Activated CD4-positive, alpha-beta memory T cell treated with anti-CD3 and anti-CD28 coated beads for 36 hours (primary cell): ENCODE results near the gene TTC28. TPM values are rescaled to one million over a fixed set of nuclear protein-coding genes. Genes with fewer than 3 reads are reported as not detected.

ENCODE experiments used
- CTCF ChIA-PET: fragments of 350-600 bp; sonication (Branson Sonifier 250); formaldehyde crosslinking; loops from one replicate; lab custom pipeline; 2021; ENCODE audit warnings: antibody characterized with exemption, inconsistent platforms; lab: Charles Lee
- POLR2A ChIA-PET: fragments of 350-600 bp; sonication (Branson Sonifier 250); formaldehyde crosslinking; loops from one replicate; lab custom pipeline; 2021; ENCODE audit warnings: antibody characterized with exemption; lab: Charles Lee
- DNase-seq: peaks from one replicate; pipeline ENCODE4 v3.0.0-alpha.2; 2020
- H3K27ac Mint-ChIP-seq: one replicate; pipeline ENCODE4 v1.8.0; 2021; ENCODE audit warnings: mixed read lengths
- H3K27me3 Mint-ChIP-seq: one replicate; pipeline ENCODE4 v1.8.0; 2021; ENCODE audit warnings: mixed read lengths
- H3K36me3 Mint-ChIP-seq: one replicate; pipeline ENCODE4 v1.8.0; 2021; ENCODE audit warnings: mixed read lengths
- H3K4me1 Mint-ChIP-seq: one replicate; pipeline ENCODE4 v1.8.0; 2021; ENCODE audit warnings: low read depth, mixed read lengths
- H3K4me3 Mint-ChIP-seq: one replicate; pipeline ENCODE4 v1.8.0; 2021; ENCODE audit warnings: mild to moderate bottlenecking, mixed read lengths
- H3K9me3 Mint-ChIP-seq: one replicate; pipeline ENCODE4 v1.8.0; 2021; ENCODE audit warnings: mixed read lengths
- intact Hi-C: fragments of 100-400 bp; cut with micrococcal nuclease; formaldehyde crosslinking; loops from one replicate; pipeline ENCODE4 v1.15.1; 2023
- total RNA-seq, 2 experiments: library from RNA; stranded (reverse); gene quantifications; one replicate each; pipeline ENCODE4 v1.2.3, GENCODE V29; 2021

The TTC28 gene
- total RNA-seq, 2 experiments from 2014 or later = 0.59 to 0.80 TPM

DNA sequence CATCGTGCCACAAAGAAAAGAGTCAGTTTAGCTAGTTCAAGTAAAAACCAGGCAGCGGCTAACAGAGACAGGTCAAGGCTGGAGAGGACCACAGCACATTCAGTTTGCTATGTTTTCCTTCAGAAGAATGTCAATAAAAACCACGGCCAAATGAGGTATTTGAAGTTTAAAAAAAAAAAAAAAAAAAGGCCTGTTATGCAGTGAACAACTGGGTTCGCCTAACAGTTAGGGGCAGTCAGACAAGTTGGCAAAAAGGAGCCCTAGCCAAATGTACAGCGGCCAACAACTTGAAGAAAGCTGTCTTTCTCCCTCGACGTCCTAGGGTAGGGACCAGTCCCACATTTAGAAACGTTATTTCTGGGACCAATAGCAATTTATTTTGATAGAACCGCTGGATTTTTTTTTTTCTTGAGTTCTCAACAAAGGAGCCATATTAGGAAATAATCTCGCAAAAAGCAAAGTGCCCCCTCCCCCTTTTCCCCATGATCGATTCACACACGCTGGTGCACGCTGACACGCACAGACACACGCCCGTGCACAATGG lies 237.8 kb downstream of the TTC28 start:
- H3K27ac Mint-ChIP-seq = no peak overlapping the region
- H3K4me1 Mint-ChIP-seq = peaks cover 12% of the 10 kb centered on the region
- H3K27me3 Mint-ChIP-seq = peaks cover 27% of the 10 kb centered on the region
- DNase-seq = no peak
- H3K4me3 Mint-ChIP-seq = peak overlapping the region; percentile 27
- intact Hi-C loops = loop anchor here (5.0 kb wide), 2 partner anchors 69 to 559 kb away; no protein-coding TSS in a partner anchor
- ChIA-PET POLR2A (no interaction called here), CTCF (interaction anchor here (0.7 to 2.5 kb wide), 10 partner anchors 8 to 422 kb away, joined by 3 to 16 read pairs (median 4); no protein-coding TSS in a partner anchor)
- H3K36me3 Mint-ChIP-seq = no peaks in the 10 kb centered on the region
- H3K9me3 Mint-ChIP-seq = no peaks in the 10 kb centered on the region

DNA sequence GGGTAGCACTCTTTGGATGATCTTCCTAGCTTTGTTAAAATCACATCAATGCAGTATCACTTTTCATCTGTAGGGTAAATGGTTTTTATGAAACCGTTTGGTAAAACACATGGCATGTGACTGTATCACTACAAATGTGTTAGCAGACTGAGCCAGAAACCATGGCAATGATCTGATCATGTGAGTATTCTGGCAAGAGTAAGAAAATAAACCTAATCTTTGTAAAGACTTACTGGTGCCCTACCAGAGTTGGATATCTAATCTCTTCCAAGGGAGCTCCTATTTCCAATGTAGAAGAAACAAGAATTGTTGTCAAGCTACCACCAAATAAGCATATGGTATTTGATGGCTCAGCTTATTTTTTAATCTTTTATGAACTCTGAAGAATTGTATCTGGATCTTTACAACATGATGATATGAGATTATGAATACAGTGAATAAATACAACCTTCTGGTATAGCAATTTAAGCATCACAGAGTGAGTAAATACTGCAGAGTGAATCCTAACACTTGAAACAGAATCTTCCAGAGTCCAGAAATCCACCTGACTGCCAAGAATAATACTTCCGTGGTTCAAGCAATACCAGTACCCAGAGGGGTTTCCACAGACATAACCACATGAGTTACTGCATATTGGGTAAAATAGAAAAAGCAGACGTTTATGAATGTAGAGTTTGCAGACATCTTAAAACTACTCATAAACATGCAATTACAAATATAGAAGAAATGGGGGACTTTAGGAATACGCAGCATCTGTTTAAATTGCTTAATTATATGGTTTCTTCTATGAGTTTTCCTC lies 238.8 kb downstream of the TTC28 start:
- CTCF ChIA-PET = interaction anchor here (0.8 to 2.9 kb wide), 5 partner anchors 12 to 421 kb away, joined by 3 to 16 read pairs (median 4); no protein-coding TSS in a partner anchor
- POLR2A ChIA-PET = no interaction called here
- no peak for DNase-seq
- no peak overlapping the region for H3K4me3 Mint-ChIP-seq
- H3K36me3 Mint-ChIP-seq = no peaks in the 10 kb centered on the region
- H3K27ac Mint-ChIP-seq = peak overlapping the region; percentile 34
- H3K4me1 Mint-ChIP-seq = peaks cover 12% of the 10 kb centered on the region
- no peaks in the 10 kb centered on the region for H3K9me3 Mint-ChIP-seq
- peaks cover 27% of the 10 kb centered on the region for H3K27me3 Mint-ChIP-seq
- intact Hi-C loops = loop anchor here (5.0 kb wide), 2 partner anchors 68 to 558 kb away; no protein-coding TSS in a partner anchor

- Mint-ChIP-seq H3K36me3 (no peaks in the 10 kb centered on the region), H3K9me3 (no peaks in the 10 kb centered on the region), H3K4me3 (no peak overlapping the region), H3K27me3 (peaks cover 18% of the 10 kb centered on the region), H3K4me1 (peaks cover 8% of the 10 kb centered on the region), H3K27ac (no peak overlapping the region)
- ChIA-PET POLR2A (no interaction called here), CTCF (interaction anchor here (0.6 to 2.9 kb wide), 3 partner anchors 154 to 390 kb away, joined by 3 to 9 read pairs (median 4); no protein-coding TSS in a partner anchor)
- no peak for DNase-seq
- intact Hi-C loops = no loop called here
These were observed 241.4 kb downstream of the TTC28 start for GRCh38 chr22:28438183-28438768.

GRCh38 chr22:28435982-28436381 lies 243.7 kb downstream of the TTC28 start:
- no peak overlapping the region for H3K27ac Mint-ChIP-seq

GRCh38 chr22:28435140-28435768 lies 244.4 kb downstream of the TTC28 start:
- H3K36me3 Mint-ChIP-seq = no peaks in the 10 kb centered on the region
- H3K27ac Mint-ChIP-seq = no peak overlapping the region
- no peak overlapping the region for H3K4me3 Mint-ChIP-seq
- no peaks in the 10 kb centered on the region for H3K4me1 Mint-ChIP-seq
- no peaks in the 10 kb centered on the region for H3K9me3 Mint-ChIP-seq
- peaks cover 3% of the 10 kb centered on the region for H3K27me3 Mint-ChIP-seq
- ChIA-PET POLR2A (no interaction called here), CTCF (no interaction called here)
- DNase-seq = no peak
- intact Hi-C loops = no loop called here

More at GRCh38 chr22:28435982-28436381, 243.7 kb downstream of the TTC28 start:
- intact Hi-C loops = no loop called here
- peaks cover 9% of the 10 kb centered on the region for H3K27me3 Mint-ChIP-seq
- H3K4me3 Mint-ChIP-seq = no peak overlapping the region
- H3K9me3 Mint-ChIP-seq = no peaks in the 10 kb centered on the region
- POLR2A ChIA-PET = no interaction called here
- CTCF ChIA-PET = interaction anchor here (1.2 kb wide), 1 partner anchor 416 kb away, joined by 4 read pairs; no protein-coding TSS in a partner anchor
- DNase-seq = no peak
- no peaks in the 10 kb centered on the region for H3K4me1 Mint-ChIP-seq
- H3K36me3 Mint-ChIP-seq = no peaks in the 10 kb centered on the region

GRCh38 chr22:28430466-28431025 lies 249.1 kb downstream of the TTC28 start:
- intact Hi-C loops = no loop called here
- Mint-ChIP-seq H3K27me3 (peaks cover 1% of the 10 kb centered on the region), H3K36me3 (no peaks in the 10 kb centered on the region), H3K27ac (no peak overlapping the region), H3K4me1 (no peaks in the 10 kb centered on the region), H3K9me3 (no peaks in the 10 kb centered on the region), H3K4me3 (no peak overlapping the region)
- ChIA-PET POLR2A (no interaction called here), CTCF (no interaction called here)
- DNase-seq = no peak

GRCh38 chr22:28429711-28430110 lies 249.9 kb downstream of the TTC28 start:
- Mint-ChIP-seq H3K9me3 (no peaks in the 10 kb centered on the region), H3K36me3 (no peaks in the 10 kb centered on the region), H3K27ac (no peak overlapping the region), H3K4me1 (no peaks in the 10 kb centered on the region), H3K4me3 (no peak overlapping the region), H3K27me3 (peaks cover 1% of the 10 kb centered on the region)
- POLR2A ChIA-PET = no interaction called here
- CTCF ChIA-PET = no interaction called here
- DNase-seq = no peak
- intact Hi-C loops = no loop called here

DNA sequence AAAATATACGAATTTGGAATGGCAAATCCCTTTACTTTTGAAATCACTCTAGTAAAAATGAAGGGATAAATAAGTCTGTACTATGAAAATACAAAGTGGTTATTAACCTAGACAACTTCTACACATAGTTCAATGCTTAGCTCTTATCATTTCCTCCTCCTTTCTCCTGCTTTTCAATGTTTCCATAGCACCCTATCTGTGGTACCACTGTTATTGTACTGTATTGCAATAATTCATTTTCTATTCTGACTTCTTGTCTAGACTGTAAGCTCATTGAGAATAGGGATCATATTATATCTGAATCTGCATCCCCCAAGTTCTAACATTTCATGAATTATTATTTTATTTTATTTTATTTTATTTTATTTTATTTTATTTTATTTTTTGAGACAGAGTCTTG lies 251.4 kb downstream of the TTC28 start:
- no peak overlapping the region for H3K4me3 Mint-ChIP-seq
- CTCF ChIA-PET = interaction anchor here (0.7 to 1.3 kb wide), 2 partner anchors 12 to 408 kb away, joined by 3 read pairs; no protein-coding TSS in a partner anchor

DNA sequence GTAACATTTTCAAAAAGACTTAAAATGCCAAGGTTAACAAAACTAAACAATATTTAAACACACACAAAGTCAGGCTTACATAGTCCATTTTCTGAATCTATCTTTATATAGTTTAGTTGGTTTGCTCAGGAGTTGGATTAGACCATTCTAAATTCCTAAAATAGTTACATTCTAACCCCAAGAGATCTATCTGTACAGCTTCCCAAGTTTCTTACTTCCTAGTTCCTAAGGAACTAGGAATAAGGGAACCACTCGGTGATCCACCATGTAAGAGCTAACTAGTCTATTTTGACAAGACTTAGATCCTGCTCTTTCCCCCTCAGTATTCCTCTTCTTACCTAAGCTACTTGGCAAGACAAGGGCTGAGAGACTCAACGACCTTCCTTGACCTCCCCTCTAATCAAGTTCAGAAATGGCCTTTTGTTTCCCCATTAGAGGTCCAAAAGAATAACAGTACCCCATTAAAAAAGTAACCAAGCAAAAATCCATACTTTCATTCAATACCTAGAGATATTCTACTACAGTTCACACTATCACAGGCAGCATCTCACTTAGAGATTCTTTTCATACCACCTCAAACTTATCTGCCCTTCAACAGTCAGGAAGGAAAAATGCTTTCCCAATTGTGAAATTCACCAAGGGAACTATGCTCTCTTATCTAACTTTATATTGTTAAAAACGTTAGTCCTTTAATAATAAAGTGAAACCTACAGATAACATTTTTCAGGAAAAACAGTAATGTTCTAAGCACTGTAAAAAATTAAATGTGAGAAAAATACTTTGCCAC lies 253.1 kb downstream of the TTC28 start:
- Mint-ChIP-seq H3K4me3 (no peak overlapping the region), H3K27me3 (peaks cover 1% of the 10 kb centered on the region), H3K4me1 (no peaks in the 10 kb centered on the region), H3K27ac (no peak overlapping the region), H3K9me3 (no peaks in the 10 kb centered on the region), H3K36me3 (no peaks in the 10 kb centered on the region)
- POLR2A ChIA-PET = no interaction called here
- CTCF ChIA-PET = interaction anchor here (1.3 kb wide), 1 partner anchor 13 kb away, joined by 3 read pairs; no protein-coding TSS in a partner anchor
- intact Hi-C loops = no loop called here
- DNase-seq = no peak

More for the DNA sequence above, 251.4 kb downstream of the TTC28 start:
- DNase-seq = no peak
- Mint-ChIP-seq H3K27me3 (peaks cover 1% of the 10 kb centered on the region), H3K4me1 (no peaks in the 10 kb centered on the region), H3K36me3 (no peaks in the 10 kb centered on the region), H3K9me3 (no peaks in the 10 kb centered on the region), H3K27ac (no peak overlapping the region)
- intact Hi-C loops = no loop called here
- POLR2A ChIA-PET = no interaction called here

DNA sequence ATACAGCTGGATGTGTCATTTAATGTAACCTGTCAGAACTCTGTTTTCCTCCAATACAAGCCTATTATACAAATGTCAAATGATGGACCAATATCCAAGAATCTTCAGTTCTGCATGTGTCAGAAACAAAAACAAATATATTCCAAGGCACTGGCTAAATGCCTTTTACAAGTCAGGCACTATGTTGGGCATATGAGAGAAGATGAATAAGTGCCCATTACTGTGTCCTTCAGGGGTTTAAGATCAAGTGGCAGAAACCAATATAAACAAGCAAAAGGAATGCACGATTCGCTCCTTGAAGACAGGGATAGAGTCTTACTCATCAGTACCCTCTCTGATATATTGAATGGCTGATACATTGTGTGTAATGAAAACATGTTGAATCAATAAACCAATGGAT lies 254.4 kb downstream of the TTC28 start:
- ChIA-PET CTCF (interaction anchor here (0.6 to 1.3 kb wide), 2 partner anchors 15 to 168 kb away, joined by 3 read pairs; no protein-coding TSS in a partner anchor), POLR2A (no interaction called here)
- intact Hi-C loops = no loop called here
- no peaks in the 10 kb centered on the region for H3K4me1 Mint-ChIP-seq
- no peak for DNase-seq
- no peaks in the 10 kb centered on the region for H3K36me3 Mint-ChIP-seq
- H3K9me3 Mint-ChIP-seq = no peaks in the 10 kb centered on the region
- H3K4me3 Mint-ChIP-seq = no peak overlapping the region
- H3K27me3 Mint-ChIP-seq = peaks cover 1% of the 10 kb centered on the region
- H3K27ac Mint-ChIP-seq = no peak overlapping the region
